Lung (tissue), 12 donors: ENCODE data around the gene ME1. TPM values are rescaled to one million over a fixed set of nuclear protein-coding genes. Genes with fewer than 3 reads are reported as not detected.
A peak's percentile ranks its signal among the peaks of the same experiment; 100 is the strongest.

ENCODE experiments used
- ATAC-seq: fragments of 200-7000 bp; cut with Tn5 transposase; one replicate; pipeline ENCODE4 v1.9.1; 2020; ENCODE audit warnings: moderate number of reproducible peaks; ENCODE audit not compliant: insufficient read depth, low FRiP score
- DNase-seq, 3 donors: peaks; one replicate each; pipeline ENCODE4 v3.0.0-alpha.2; 2013 to 2017
- H3K27ac ChIP-seq, 2 donors: one replicate each; pipeline ENCODE4 v1.5.1; 2013; ENCODE audit warnings: mild to moderate bottlenecking in 2 of 2, moderate library complexity in 2 of 2, control low read depth in 1 of 2, inconsistent platforms in 1 of 2, low read depth in 1 of 2, low read length in 1 of 2
- H3K27me3 ChIP-seq, 3 donors: one replicate each; pipeline ENCODE4 v1.5.1; 2013; ENCODE audit warnings: low read length in 2 of 3; ENCODE audit not compliant: control insufficient read depth in 3 of 3, insufficient read depth in 3 of 3
- H3K36me3 ChIP-seq, 4 donors: one replicate each; pipeline ENCODE4 v1.5.1; 2013; ENCODE audit warnings: low read length in 4 of 4, mild to moderate bottlenecking in 1 of 4, moderate library complexity in 1 of 4; ENCODE audit not compliant: control insufficient read depth in 4 of 4, insufficient read depth in 4 of 4
- H3K4me1 ChIP-seq, 5 donors: one replicate each; pipeline ENCODE4 v1.5.1; 2013; ENCODE audit warnings: low read length in 5 of 5, mild to moderate bottlenecking in 2 of 5, moderate library complexity in 1 of 5; ENCODE audit not compliant: control insufficient read depth in 5 of 5, insufficient read depth in 5 of 5
- H3K4me3 ChIP-seq: one replicate; pipeline ENCODE4 v1.5.1; 2013; ENCODE audit warnings: mild to moderate bottlenecking, control low read depth, moderate library complexity
- H3K9ac ChIP-seq, 2 donors: one replicate each; pipeline ENCODE4 v1.5.1; 2013; ENCODE audit warnings: low read length in 2 of 2, control low read depth in 1 of 2; ENCODE audit not compliant: insufficient read depth in 1 of 2
- H3K9me3 ChIP-seq, 4 donors: one replicate each; pipeline ENCODE4 v1.5.1; 2013; ENCODE audit warnings: low read length in 3 of 4, mild to moderate bottlenecking in 1 of 4, moderate library complexity in 1 of 4; ENCODE audit not compliant: control insufficient read depth in 4 of 4, insufficient read depth in 3 of 4
- CTCF ChIP-seq: IDR thresholded peaks from 2 replicates; pipeline ENCODE4 v1.5.1; 2012; ENCODE audit warnings: mild to moderate bottlenecking; ENCODE audit errors: control extremely low read depth, extremely low read depth
- WGBS, 2 donors: extraction: QIAGEN DNeasy Blood & Tissue Kit; methylation state at CpG; one replicate each; pipeline ENCODE4 v1.1.7; 2013; 5-methylcytosine and 5-hydroxymethylcytosine counted together
- polyA plus RNA-seq, 2 donors: library from polyadenylated mRNA; stranded (reverse); fragments of 200-250 nt; gene quantifications; one replicate each; pipeline ENCODE4 v1.2.1, GENCODE V29; 2013
- total RNA-seq, 2 donors: library from RNA; depleted of rRNA in 1 of 2; stranded (reverse); fragments of >200 nt in 1 of 2; gene quantifications; one replicate each; pipeline ENCODE4 v1.2.1, GENCODE V29; 2014 to 2021
- donor health status: control.
- donor health status: control.
- donor health status: Bipolar disorder and iron deficiency.
- donor health status: healthy.
- donor health status: DM: yes; HTN: yes; CAD: no.

The ME1 gene
- total and polyA plus RNA-seq, 4 donors, result 4.9 to 17.5 (median 10.8) TPM

- no peak for TF ChIP-seq CTCF
- Histone ChIP-seq H3K9ac (peak overlapping the region; percentile 40 to 73), H3K27ac (peak overlapping the region in 1 of 2 donors; percentile 90), H3K4me1 (peaks cover 0 to 13% (median 5%) of the 10 kb centered on the region in 5 donors), H3K4me3 (peak overlapping the region; percentile 78), H3K9me3 (no peaks in the 10 kb centered on the region), H3K27me3 (no peaks in the 10 kb centered on the region), H3K36me3 (no peaks in the 10 kb centered on the region)
- 44 to 66% methylated on average over 13 of the region's 13 CpGs for WGBS, 2 donors
- DNase-seq, result peak; percentile 59 to 79 (median 71)
- ATAC-seq, result peak; percentile 43
Measured at GRCh38 chr6:83429857-83430610, 817 bp downstream of the ME1 start.

- Histone ChIP-seq H3K27ac (no peak overlapping the region), H3K4me3 (no peak overlapping the region)
- 84 to 91% methylated on average over 1 of the region's 1 CpG for WGBS, 2 donors
Measured at GRCh38 chr6:83429269-83429668, 1.6 kb downstream of the ME1 start.

GRCh38 chr6:83424392-83425018, 6.3 kb downstream of the ME1 start:
- ATAC-seq (no peak), DNase-seq (no peak)
- no peak for TF ChIP-seq CTCF
- peaks cover 0 to 6% (median 0%) of the 10 kb centered on the region in 5 donors for H3K4me1 ChIP-seq
- no peaks in the 10 kb centered on the region for H3K36me3 ChIP-seq
- no peaks in the 10 kb centered on the region for H3K27me3 ChIP-seq
- peaks cover 0 to 6% (median 0%) of the 10 kb centered on the region in 4 donors for H3K9me3 ChIP-seq
- no peak overlapping the region for H3K4me3 ChIP-seq
- H3K27ac ChIP-seq, result no peak overlapping the region
- 36 to 99% methylated on average over 1 of the region's 1 CpG for WGBS, 2 donors
- H3K9ac ChIP-seq, result no peak overlapping the region

More at GRCh38 chr6:83429269-83429668, 1.6 kb downstream of the ME1 start:
- Histone ChIP-seq H3K4me1 (peaks cover 0 to 13% (median 5%) of the 10 kb centered on the region in 5 donors), H3K36me3 (no peaks in the 10 kb centered on the region), H3K9ac (no peak overlapping the region), H3K27me3 (no peaks in the 10 kb centered on the region), H3K9me3 (peaks cover 0 to 6% (median 0%) of the 10 kb centered on the region in 4 donors)
- no peak for TF ChIP-seq CTCF
- DNase-seq (no peak), ATAC-seq (no peak)
